ENCODE data around the gene NDFIP2. TPM values are rescaled to one million over a fixed set of nuclear protein-coding genes. Genes with fewer than 3 reads are reported as not detected.

The NDFIP2 gene
- total RNA-seq, 1 donor from 2014 or later: 35.0 TPM

- TF ChIP-seq, protein P1, sequence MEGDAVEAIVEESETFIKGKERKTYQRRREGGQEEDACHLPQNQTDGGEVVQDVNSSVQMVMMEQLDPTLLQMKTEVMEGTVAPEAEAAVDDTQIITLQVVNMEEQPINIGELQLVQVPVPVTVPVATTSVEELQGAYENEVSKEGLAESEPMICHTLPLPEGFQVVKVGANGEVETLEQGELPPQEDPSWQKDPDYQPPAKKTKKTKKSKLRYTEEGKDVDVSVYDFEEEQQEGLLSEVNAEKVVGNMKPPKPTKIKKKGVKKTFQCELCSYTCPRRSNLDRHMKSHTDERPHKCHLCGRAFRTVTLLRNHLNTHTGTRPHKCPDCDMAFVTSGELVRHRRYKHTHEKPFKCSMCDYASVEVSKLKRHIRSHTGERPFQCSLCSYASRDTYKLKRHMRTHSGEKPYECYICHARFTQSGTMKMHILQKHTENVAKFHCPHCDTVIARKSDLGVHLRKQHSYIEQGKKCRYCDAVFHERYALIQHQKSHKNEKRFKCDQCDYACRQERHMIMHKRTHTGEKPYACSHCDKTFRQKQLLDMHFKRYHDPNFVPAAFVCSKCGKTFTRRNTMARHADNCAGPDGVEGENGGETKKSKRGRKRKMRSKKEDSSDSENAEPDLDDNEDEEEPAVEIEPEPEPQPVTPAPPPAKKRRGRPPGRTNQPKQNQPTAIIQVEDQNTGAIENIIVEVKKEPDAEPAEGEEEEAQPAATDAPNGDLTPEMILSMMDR (conservative IDR thresholded peaks at IDR 0.05; ENCODE audit: low read depth, low read length): no peak
- no peak for DNase-seq (ENCODE audit: low read depth)
These were observed 23.6 kb upstream of the NDFIP2 start for GRCh38 chr13:79457390-79457789.

GRCh38 chr13:79457948-79458347 is 23.0 kb upstream of the NDFIP2 start:
- no peak overlapping the region for H3K4me3 ChIP-seq (ENCODE audit: low read depth, low read length)
- no peak for DNase-seq (ENCODE audit: low read depth)

More at GRCh38 chr13:79457390-79457789, 23.6 kb upstream of the NDFIP2 start:
- H3K4me3 ChIP-seq (ENCODE audit: low read depth, low read length): no peak overlapping the region

DNA sequence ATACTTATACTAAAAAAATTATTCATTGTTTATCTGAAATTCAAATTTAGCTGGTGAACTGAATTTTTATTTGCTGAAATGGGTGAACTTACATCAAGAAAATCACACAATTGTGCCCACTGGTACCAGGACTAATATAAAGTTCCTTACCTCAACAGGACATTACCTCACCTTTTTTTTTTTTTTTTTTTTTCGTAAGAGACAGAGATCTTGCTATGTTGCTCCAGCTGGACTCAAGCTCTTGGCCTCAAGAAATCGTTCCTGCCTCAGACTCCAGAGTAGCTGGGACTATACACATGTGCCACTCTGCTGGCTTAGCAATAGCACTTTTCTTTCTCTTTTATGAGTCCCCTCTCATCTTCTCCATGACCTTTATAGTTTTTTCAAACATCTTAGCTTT is 22.5 kb upstream of the NDFIP2 start:
- TF ChIP-seq, protein P1 (conservative IDR thresholded peaks at IDR 0.05; ENCODE audit: low read depth, low read length): no peak

More at GRCh38 chr13:79457948-79458347, 23.0 kb upstream of the NDFIP2 start:
- TF ChIP-seq, protein P1 (conservative IDR thresholded peaks at IDR 0.05; ENCODE audit: low read depth, low read length): no peak

DNA sequence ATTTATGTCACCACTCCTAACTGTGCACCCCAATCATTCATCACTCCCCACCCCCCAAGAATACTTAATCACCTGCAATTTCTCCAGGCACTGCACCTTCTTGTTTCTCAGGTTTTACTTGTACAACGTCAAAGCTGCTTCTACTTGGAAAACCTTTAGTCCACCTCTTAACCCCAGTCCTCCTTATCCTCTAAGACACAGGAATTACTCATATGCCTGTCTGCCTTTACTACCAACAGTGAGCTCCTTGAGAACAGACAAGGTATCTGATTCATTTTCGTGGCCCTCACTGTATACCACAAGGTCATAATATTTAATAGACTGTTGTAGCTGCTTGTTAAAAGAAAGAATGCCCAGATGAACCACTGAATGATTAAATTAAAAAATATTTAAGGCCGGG is 21.0 kb upstream of the NDFIP2 start:
- no peak for DNase-seq (ENCODE audit: low read depth)
- TF ChIP-seq, protein P1 (conservative IDR thresholded peaks at IDR 0.05; ENCODE audit: low read depth, low read length): no peak
- H3K4me3 ChIP-seq (ENCODE audit: low read depth, low read length): no peak overlapping the region

More for the DNA sequence above, 22.5 kb upstream of the NDFIP2 start:
- H3K4me3 ChIP-seq (ENCODE audit: low read depth, low read length): no peak overlapping the region
- DNase-seq (ENCODE audit: low read depth): no peak

DNA sequence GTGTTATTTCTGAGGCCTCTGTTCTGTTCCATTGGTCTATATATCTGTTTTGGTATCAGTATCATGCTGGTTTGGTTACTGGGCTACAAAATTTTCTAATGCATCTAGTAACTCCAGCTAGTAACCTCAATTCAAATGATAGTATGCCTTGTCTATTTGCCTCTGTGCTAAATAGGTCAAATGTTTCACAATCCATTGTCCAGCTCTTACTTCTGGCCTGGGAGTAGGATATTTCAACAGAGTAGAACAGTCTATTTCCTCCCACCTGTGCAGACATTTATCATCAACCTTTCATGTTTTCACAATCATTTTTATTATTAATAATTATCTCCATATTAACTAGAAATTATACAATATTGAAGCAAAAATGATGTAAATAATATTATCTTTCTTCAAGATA is 18.1 kb upstream of the NDFIP2 start:
- TF ChIP-seq, protein P1 (conservative IDR thresholded peaks at IDR 0.05; ENCODE audit: low read depth, low read length): no peak
- no peak for DNase-seq (ENCODE audit: low read depth)
- H3K4me3 ChIP-seq (ENCODE audit: low read depth, low read length): no peak overlapping the region

GRCh38 chr13:79463604-79464003 is 17.4 kb upstream of the NDFIP2 start:
- H3K4me3 ChIP-seq (ENCODE audit: low read depth, low read length): no peak overlapping the region
- DNase-seq (ENCODE audit: low read depth): no peak
- TF ChIP-seq, protein P1 (conservative IDR thresholded peaks at IDR 0.05; ENCODE audit: low read depth, low read length): no peak

DNA sequence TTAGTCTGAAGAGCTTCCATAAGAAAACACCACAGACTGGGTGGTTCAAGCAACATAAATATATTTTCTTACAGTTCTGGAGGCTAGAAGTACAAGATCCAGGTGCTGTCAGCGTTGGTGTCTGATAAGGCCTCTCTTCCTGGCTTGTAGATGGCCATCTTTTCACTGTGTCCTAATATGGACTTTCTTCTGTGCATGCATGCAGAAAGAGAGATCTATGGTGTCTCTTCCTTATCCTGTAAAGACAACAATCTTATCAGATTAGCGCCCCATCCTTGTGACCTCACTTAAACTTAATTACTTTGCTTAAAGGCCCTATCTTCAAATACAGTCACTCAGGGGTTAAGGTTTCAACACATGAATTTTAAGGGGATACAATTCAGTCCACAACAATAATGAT is 14.1 kb upstream of the NDFIP2 start:
- H3K4me3 ChIP-seq (ENCODE audit: low read depth, low read length): no peak overlapping the region
- TF ChIP-seq, protein P1 (conservative IDR thresholded peaks at IDR 0.05; ENCODE audit: low read depth, low read length): no peak
- no peak for DNase-seq (ENCODE audit: low read depth)

Data from epithelial cell of proximal tubule (primary cell).